HAP-1 (cell line): ENCODE data around the gene RNF212.
A peak's percentile ranks its signal among the peaks of the same experiment; 100 is the strongest.
"Not testable (repeated sequence)": the region's sequence is repeated elsewhere in the genome, so short reads cannot be mapped to it uniquely, and the experiment has no call there.

Experiments used
- DNase-seq, 2 experiments: peaks; one replicate each; pipeline ENCODE4 v3.0.0-alpha.2; 2016 to 2020; ENCODE audit warnings: low spot score in 2 of 2
- H3K27me3 ChIP-seq: fragments of 250-450 bp; sonication (Bioruptor Pico); 2 replicates; pipeline ENCODE4 v1.5.1; 2020; ENCODE audit warnings: low read depth, mild to moderate bottlenecking, moderate library complexity
- H3K36me3 ChIP-seq: fragments of 250-450 bp; sonication (Bioruptor Pico); replicated peaks from 2 replicates; pipeline ENCODE4 v1.5.1; 2020; ENCODE audit warnings: mild to moderate bottlenecking
- H3K4me1 ChIP-seq: fragments of 250-450 bp; sonication (Bioruptor Pico); 2 replicates; pipeline ENCODE4 v1.5.1; 2020; ENCODE audit warnings: mild to moderate bottlenecking
- H3K4me3 ChIP-seq: fragments of 250-450 bp; sonication (Bioruptor Pico); 2 replicates; pipeline ENCODE4 v1.5.1; 2020; ENCODE audit warnings: mild to moderate bottlenecking, moderate library complexity
- H3K9me3 ChIP-seq: fragments of 250-450 bp; sonication (Bioruptor Pico); 2 replicates; pipeline ENCODE4 v1.5.1; 2020; ENCODE audit warnings: mild to moderate bottlenecking, moderate library complexity
- in situ Hi-C: fragments of 300-500 bp; cut with MboI; formaldehyde crosslinking; loops from 3 replicates; pipeline ENCODE4 v1.14.3; 2020; ENCODE audit warnings: low sequenced_read_pairs, inconsistent platforms, mixed read lengths

Gene RNF212

DNA sequence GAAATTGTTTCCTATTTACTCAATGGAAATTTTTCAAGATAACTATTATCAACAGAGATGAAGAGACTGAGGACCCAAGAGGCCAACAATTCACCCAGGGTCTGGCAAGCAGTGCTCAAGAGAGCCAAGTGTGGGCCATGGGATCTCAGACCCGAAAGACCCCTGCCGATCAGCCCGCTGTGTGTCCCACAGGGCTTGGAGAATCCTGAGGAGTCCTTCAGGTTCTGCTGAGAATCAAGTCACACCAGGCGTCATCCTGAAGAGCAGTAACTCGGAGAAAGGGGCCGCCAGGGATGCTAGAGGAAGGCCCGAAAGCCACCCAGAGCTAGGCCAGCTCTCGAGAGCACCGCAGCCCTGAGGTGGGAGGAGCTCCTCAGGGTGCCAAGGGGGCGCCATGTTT, 53.2 kb downstream of the RNF212 start:
- no peak overlapping the region for H3K4me3 ChIP-seq
- in situ Hi-C loops, result no loop called here
- H3K27me3 ChIP-seq, result peaks cover 44% of the 10 kb centered on the region
- DNase-seq, result no peak
- H3K36me3 ChIP-seq, result no peaks in the 10 kb centered on the region
- H3K9me3 ChIP-seq, result no peaks in the 10 kb centered on the region
- no peaks in the 10 kb centered on the region for H3K4me1 ChIP-seq

GRCh38 chr4:1058997-1059665, 54.2 kb downstream of the RNF212 start:
- H3K36me3 ChIP-seq, result no peaks in the 10 kb centered on the region
- no peak overlapping the region for H3K4me3 ChIP-seq
- DNase-seq, result no peak
- H3K9me3 ChIP-seq, result no peaks in the 10 kb centered on the region
- in situ Hi-C loops, result no loop called here
- no peaks in the 10 kb centered on the region for H3K4me1 ChIP-seq
- peaks cover 44% of the 10 kb centered on the region for H3K27me3 ChIP-seq

DNA sequence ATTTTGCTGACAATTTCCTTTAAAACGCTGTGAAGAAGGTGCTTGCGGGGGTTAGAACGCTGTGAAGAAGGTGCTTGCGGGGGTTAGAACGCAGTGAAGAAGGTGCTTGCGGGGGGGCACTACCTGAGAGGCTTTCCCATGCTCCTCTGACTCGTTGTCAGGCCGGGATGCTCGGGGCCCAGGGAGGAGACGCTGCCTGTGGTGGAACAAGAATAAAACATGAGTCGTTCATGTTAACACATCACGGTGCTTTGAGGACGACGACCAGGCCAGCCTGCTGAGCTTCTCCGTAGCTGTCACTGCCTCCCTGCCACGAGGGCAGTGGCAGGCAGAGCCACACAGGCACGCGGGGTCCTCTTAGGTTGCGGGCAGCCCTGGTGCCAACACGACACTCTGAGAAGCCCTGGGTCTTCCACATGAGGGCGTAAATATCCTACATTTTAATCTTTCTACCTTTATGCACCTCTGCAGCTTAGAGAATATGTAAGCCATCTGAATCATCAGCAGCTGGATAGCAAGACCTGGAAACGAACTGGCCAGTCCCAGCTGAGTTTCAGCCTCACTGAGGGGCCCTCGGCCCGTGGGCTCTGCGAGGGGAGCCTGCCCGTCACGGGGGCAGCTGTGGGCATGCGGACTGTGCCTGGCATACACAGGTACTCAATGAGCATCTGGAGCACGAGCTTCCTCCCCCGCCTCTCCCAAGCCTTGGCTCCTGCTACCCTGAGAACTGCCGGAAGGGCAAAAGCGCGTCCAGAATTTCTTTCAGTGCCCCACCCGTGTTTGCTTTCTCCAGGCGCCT, 55.0 kb downstream of the RNF212 start:
- in situ Hi-C loops, result no loop called here
- Histone ChIP-seq H3K4me1 (no peaks in the 10 kb centered on the region), H3K4me3 (no peak overlapping the region), H3K27me3 (peaks cover 44% of the 10 kb centered on the region), H3K36me3 (no peaks in the 10 kb centered on the region), H3K9me3 (no peaks in the 10 kb centered on the region)
- DNase-seq, result no peak

GRCh38 chr4:1057403-1057745, 56.0 kb downstream of the RNF212 start:
- Histone ChIP-seq H3K36me3 (no peaks in the 10 kb centered on the region), H3K9me3 (no peaks in the 10 kb centered on the region), H3K4me3 (no peak overlapping the region), H3K4me1 (no peaks in the 10 kb centered on the region), H3K27me3 (peaks cover 48% of the 10 kb centered on the region)
- no peak for DNase-seq
- in situ Hi-C loops, result no loop called here

DNA sequence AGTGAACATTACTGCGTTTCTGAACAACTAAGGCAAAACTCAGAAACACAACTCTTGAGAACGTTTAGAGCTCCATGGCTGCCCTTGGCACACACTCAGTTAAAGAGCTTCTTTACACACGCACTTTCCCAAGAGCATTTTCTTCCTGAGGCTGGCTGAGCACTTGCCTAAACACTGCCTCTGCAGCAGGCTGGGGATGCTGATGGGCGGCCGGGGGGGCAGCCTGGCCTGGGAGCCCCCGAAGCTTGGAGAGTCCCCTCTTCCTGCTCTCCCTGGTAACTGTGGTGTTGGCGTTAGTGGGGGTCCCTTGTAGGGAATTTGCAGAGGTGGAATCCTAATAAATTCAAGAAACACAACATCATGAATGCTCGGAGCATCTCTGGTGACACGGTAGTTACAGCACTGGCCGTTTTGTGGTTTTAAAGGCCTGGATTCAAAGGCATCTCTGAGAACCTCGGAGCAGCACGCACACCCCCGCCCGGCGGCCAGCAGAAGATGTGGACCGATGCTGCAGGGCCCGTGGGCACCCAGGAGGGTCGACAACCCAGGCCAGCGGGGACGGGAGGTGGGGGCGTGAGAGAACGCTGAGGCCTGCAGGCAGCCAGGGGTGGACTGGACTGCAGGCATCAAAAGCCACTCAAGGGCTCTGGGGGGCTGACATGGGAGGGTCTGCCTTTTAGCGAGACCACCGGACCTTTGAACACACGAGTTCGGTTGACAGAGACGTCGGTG, 56.5 kb downstream of the RNF212 start:
- Histone ChIP-seq H3K4me3 (no peak overlapping the region), H3K4me1 (no peaks in the 10 kb centered on the region), H3K27me3 (peaks cover 51% of the 10 kb centered on the region), H3K36me3 (no peaks in the 10 kb centered on the region), H3K9me3 (no peaks in the 10 kb centered on the region)
- in situ Hi-C loops, result no loop called here
- DNase-seq, result no peak

- peak in 1 of 2 experiments; percentile 63 for DNase-seq
- in situ Hi-C loops, result no loop called here
- Histone ChIP-seq H3K4me1 (no peaks in the 10 kb centered on the region), H3K27me3 (peaks cover 55% of the 10 kb centered on the region), H3K36me3 (no peaks in the 10 kb centered on the region), H3K9me3 (no peaks in the 10 kb centered on the region), H3K4me3 (no peak overlapping the region)
Observed at GRCh38 chr4:1055721-1056590, 57.4 kb downstream of the RNF212 start.

GRCh38 chr4:1055243-1055701, 58.1 kb downstream of the RNF212 start:
- H3K4me1 ChIP-seq, H3K4me3 ChIP-seq, in situ Hi-C loops, H3K36me3 ChIP-seq, H3K9me3 ChIP-seq, DNase-seq: not testable (repeated sequence)
- peaks cover 53% of the 10 kb centered on the region for H3K27me3 ChIP-seq

GRCh38 chr4:1054696-1055242, 58.6 kb downstream of the RNF212 start:
- DNase-seq, H3K4me3 ChIP-seq, H3K4me1 ChIP-seq, H3K9me3 ChIP-seq, in situ Hi-C loops, H3K36me3 ChIP-seq: not testable (repeated sequence)
- H3K27me3 ChIP-seq, result peaks cover 53% of the 10 kb centered on the region

DNA sequence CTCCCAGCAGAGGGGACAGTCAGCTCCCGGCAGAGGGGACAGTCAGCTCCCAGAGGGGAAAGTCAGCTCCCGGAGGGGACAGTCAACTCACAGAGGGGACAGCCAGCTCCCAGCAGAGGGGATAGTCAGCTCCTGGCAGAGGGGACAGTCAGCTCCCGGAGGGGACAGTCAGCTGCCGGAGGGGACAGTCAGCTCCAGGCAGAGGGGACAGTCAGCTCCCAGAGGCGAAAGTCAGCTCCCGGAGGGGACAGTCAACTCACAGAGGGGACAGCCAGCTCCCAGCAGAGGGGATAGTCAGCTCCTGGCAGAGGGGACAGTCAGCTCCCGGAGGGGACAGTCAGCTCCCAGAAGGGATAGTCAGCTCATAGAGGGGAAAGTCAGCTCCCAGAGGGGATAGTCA, 59.5 kb downstream of the RNF212 start:
- DNase-seq, H3K36me3 ChIP-seq, H3K4me3 ChIP-seq, H3K4me1 ChIP-seq, H3K9me3 ChIP-seq, in situ Hi-C loops: not testable (repeated sequence)
- H3K27me3 ChIP-seq, result peaks cover 44% of the 10 kb centered on the region

GRCh38 chr4:1053080-1053661, 60.2 kb downstream of the RNF212 start:
- Histone ChIP-seq H3K9me3 (no peaks in the 10 kb centered on the region), H3K4me3 (no peak overlapping the region), H3K27me3 (peaks cover 37% of the 10 kb centered on the region), H3K36me3 (no peaks in the 10 kb centered on the region), H3K4me1 (no peaks in the 10 kb centered on the region)
- no peak for DNase-seq
- in situ Hi-C loops, result no loop called here

GRCh38 chr4:1052231-1052671, 61.1 kb downstream of the RNF212 start:
- H3K27me3 ChIP-seq, result peaks cover 32% of the 10 kb centered on the region
- H3K4me1 ChIP-seq, result no peaks in the 10 kb centered on the region
- in situ Hi-C loops, result no loop called here
- H3K9me3 ChIP-seq, result no peaks in the 10 kb centered on the region
- no peak for DNase-seq
- no peaks in the 10 kb centered on the region for H3K36me3 ChIP-seq
- no peak overlapping the region for H3K4me3 ChIP-seq

DNA sequence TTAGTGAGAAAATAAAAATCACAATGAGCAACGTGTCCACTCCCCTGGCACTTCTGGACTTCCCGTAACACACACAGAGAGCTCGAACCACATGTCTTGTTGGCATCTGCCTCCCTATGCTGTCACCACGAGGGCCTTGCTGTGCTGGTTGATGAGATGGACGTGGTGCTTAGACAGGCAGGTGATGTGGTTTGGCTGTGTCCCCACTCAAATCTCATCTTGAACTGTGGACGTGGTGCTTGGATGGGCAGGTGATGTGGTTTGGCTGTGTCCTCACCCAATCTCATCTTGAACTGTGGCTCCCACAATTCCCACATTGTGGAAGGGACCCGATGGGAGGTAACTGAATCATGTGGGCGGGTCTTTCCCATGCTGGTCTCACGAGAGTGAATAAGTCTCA, 61.9 kb downstream of the RNF212 start:
- in situ Hi-C loops, result no loop called here
- no peak overlapping the region for H3K4me3 ChIP-seq

More for the DNA sequence above, 61.9 kb downstream of the RNF212 start:
- H3K36me3 ChIP-seq, result no peaks in the 10 kb centered on the region
- no peak for DNase-seq
- no peaks in the 10 kb centered on the region for H3K4me1 ChIP-seq
- no peaks in the 10 kb centered on the region for H3K9me3 ChIP-seq
- H3K27me3 ChIP-seq, result peaks cover 28% of the 10 kb centered on the region
